HG02763 (cell line): Measurements from ENCODE around the gene RPRML.
"Not testable (repeated sequence)": the region's sequence is repeated elsewhere in the genome, so short reads cannot be mapped to it uniquely, and the experiment has no call there.

Experiments
- ATAC-seq: cut with Tn5 transposase; IDR thresholded peaks from one replicate; pipeline ENCODE4 v1.9.1; 2021; ENCODE audit warnings: mild to moderate bottlenecking, moderate library complexity; ENCODE audit not compliant: unreplicated experiment

The RPRML gene

DNA sequence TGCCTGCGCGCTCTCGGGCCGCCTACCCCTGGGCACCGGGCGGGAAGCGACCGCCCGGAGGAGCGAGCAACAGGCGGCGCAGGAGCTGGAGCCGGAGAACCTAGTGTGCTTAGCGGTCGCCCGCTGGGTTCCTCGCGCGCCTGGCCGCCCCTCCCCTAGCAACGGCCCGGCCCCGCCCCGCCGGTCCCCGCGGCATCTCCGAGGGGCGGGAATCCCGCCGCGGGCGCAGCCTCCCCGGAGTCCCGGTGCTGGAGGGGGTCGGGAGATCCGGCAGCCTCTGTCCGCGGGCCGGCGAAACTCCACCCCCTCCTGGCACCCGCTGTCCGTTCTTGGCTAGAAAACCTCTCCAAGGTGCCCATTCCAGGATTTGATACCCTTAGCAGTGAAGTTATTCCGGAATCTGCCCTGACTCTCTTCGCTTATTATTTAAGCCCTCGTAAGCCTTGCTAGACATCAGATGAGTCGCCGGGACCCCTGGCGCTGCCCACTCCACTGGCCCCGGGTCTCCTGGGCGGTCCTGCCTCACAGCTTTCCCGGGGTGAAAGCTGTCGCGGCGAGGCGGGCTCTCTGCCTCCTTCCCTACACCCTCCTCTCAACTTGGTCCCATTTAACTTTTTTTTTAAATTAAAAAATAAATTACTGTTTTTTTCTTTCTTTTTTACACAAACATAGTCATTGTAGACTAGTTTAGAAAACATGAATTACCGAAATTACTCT is at the start of gene RPRML:
Gene RPRML (minus strand): TSS at position 107 of the 717 bp plus-strand sequence. CDS start 246 bp downstream, outside the sequence.
- no peak for ATAC-seq

DNA sequence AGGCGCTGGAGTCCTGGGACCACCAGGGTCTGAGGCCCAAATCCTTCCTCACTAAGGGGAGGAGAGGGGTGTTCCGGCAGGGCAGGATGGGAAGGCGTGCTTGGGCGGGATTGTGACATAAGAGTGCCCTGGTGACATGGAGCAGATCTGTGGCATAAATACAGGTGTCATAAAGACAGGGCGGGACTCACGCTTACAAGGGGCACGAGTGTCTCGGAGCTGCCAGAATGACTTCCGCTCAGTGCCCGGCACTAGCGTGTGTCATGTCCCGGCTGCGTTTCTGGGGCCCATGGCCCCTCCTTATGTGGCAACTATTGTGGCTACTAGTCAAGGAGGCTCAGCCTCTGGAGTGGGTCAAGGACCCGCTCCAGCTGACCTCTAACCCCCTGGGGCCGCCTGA is 37.9 kb upstream of the RPRML start:
- ATAC-seq, result not testable (repeated sequence)

DNA sequence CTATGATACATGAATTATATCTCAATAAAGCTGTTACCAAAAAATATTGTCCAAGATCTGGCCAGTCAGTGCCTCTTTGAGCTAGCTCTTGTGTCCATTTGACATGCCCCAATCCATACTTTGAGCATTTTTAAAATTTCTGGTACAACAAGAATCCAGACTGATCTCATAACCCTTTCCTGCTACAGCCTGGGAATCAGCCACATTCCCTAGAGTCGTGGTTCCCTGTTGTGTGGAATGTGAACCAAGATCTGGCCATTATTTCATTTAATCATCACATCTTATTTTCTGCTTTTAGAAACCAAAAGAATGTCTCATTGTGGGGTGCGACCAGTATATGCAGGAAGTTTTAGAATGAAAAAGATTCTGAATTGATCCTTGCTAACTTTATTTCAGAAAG is 34.3 kb upstream of the RPRML start:
- ATAC-seq, result no peak

DNA sequence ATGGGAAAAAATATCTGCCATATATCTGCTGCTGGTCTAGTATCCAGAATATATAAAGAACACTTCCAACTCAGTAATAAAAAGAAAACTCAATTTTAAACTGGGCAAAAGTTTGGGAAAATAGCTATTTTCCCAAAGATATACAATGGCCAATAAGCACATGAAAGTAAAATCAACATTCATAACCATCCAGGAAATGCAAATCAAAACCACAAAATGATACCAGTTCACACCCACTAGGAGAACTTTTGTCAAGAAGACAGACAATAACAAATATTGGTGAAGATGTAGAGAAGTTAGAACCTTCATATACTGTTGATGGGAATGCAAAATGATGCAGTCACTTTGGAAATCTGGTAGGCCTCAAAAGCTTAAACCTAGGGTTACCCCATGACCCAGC is 33.4 kb upstream of the RPRML start:
- ATAC-seq, result no peak

DNA sequence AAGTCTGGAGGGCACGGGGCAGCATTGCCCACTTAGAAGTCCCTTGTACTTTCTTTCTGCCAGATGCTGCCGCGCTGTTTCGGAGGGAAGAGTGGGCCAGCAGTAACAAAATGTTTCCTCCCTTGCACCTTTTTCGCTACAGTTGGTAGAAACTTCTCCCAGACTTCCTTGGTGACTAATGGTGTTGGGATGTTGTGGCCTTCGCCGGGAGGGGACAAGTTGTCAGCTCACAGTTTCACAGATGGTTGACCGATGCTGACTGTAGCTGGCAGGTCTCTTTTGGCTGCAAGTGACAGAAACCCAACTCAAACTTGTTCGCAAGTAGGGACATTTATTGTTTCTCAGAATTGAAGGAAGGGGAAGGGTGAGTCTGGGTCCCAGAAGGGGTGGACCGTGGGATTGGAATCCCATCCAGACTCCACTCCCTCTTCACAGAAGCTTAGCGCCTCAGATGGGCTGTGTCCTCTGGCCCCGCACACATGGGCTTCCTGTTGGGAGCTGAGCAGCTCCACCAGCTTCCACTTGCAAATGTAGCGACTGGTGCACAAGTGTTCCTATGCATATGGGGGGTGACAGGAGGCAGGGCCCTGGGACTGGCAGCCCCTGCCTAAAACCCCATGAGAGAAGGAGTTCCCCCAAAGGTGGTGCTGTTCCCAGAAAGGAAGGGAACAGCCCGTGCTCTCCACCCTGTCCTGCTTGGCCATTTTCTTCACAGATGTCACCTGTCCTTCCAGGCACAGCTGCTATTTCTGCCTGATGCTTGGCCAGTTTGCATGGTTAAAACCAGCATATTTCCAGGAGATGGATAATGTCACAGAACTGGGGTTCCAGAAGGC is 30.9 kb upstream of the RPRML start:
- no peak for ATAC-seq

DNA sequence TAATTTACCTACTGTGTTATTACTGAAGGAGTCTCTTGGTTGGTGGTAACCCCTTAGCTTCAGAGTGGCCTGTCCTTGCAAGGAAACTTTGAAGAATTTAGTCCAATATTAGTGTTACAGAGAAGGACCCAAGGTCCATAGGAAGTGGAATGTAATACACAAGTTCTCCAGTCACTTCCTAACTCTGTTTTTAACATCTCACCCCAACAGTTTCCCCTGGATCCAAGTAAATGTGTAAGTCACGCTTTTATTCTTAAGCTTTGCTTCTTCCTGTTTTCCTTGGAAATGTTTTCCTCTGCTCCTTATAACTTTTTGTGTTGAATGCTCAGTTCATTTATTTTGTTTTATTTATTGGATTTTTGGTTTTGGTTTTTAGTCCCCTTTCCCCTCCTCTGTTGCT is 25.9 kb upstream of the RPRML start:
- no peak for ATAC-seq

DNA sequence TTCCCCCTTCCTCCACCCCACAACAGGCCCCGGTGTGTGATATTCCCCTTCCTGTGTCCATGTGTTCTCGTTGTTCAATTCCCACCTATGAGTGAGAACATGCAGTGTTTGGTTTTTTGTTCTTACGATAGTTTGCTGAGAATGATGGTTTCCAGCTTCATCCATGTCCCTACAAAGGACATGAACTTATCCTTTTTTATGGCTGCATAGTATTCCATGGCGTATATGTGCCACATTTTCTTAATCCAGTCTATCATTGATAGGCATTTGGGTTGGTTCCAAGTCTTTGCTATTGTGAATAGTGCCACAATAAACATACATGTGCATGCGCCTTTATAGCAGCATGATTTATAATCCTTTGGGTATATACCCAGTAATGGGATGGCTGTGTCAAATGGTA is 24.8 kb upstream of the RPRML start:
- not testable (repeated sequence) for ATAC-seq

DNA sequence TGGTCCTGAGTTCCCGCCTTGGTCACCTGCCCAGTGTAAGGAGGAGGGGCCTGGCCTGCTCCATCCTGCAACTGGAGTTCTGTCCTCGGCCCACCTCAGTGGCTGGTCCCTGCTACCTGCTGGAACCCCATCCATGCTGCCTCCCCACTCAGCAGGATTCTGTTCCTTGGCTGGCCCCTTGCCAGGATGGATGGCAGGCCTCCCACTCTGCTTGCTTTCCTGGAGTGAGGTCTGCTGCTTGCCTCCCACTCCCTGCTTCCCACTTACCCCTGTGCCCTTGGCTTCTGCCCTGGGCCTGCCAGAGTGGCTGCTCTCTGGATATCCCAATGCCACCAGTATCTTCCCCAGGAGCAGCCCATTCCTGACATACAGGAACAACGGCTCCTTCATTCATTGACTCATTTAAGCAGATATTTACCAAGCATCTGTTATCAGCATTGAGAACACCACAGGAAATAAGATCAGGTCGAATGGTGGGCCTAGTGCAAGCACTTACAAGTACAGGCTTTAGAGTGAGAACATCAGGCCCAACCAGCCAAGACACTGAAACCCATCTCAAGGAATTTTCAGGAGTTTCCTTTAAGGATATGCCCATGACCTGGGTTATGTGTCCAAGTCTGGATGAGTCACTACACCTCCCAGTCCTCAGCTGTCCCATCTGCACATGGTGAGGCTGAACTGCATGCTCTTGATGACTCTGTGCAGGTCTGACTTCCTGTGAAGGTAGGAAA is 17.0 kb upstream of the RPRML start:
- ATAC-seq, result no peak

DNA sequence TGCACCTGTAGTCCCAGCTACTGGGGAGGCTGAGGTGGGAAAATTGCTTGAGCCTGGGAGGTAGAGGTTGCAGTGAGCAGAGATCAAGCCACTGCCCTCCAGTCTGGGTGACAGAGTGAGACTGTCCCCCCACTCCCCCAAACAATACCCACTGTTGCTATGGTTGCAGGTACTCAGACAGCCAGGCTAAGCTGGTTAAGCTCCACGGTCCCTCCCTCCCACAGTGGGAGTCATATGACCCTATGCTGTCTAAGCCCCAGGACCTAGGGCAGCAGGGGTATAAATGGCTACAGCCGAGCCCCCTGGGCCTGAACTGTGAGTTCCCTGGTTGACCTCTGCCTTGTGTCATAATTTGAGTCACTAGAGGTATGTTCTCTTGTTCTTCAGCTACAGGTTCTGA is 15.9 kb upstream of the RPRML start:
- ATAC-seq, result no peak

DNA sequence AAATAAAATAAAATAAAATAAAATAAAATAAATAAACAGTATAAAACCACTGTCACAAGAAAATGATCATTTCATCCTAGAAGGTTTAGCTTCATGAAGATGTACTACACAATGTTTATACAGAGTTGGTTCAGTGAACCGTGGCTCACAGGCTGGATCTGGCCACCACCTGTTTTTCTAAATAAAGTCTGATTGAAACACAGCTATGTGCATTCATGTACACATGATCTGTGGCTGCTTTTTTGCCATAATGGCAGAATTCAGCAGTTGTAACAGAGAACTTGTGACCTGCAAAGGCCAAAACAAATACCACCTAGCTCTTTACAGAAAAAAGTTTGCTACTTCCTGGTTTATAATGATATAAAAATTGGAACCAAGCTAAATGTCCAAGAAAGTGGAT is 12.6 kb upstream of the RPRML start:
- no peak for ATAC-seq

DNA sequence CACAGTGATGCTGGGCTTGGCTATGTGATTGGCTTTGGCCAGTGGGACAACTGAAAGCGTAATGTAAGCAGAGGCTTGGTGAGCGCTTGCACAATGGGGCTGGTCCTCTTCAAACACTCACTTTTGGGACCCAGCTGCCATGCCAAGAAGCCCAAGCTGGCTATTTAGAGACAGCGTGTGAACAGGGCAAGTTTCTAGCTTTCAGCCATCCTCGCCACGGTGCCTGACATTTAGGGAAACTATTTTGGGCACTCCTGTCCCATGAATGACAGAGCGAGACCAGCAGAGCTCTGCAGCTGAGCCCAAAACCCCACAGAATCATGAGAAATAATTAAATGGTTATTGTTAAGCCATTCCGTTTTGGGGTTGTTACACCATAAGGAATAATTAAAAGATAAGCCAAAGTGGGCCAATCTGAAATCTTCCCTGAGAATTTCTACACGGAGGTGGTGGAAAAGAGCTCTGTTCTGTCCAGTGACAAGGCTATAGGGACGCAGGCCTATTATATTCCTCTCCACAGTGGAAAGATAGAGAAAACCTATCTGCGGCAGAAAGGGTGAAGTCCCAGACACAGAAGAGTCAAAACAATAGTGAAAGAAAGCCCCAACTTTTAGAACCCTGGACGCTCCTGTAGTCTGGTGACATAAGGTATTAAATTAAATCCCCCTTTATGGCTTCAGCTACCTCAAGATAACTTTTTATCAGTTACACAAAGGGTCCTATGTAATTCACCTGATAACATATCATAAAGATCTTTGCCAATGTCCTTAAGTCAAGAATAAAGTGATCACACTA is 10.8 kb upstream of the RPRML start:
- no peak for ATAC-seq

DNA sequence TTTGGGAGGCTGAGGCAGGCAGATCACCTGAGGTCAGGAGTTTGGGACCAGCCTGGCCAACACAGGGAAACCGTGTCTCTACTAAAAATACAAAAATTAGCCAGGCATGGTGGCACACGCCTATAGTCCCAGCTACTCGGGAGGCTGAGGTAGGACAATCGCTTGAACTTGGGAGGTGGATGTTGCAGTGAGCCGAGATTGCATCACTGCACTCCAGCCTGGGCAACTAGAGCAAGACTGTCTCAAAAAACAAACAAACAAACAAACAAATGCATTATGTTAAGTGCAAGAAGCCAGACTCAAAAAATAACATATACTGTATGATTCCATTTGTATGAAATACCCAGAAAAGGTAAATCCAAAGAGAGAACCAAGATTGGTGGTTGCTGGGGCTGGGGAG is 8.9 kb upstream of the RPRML start:
- not testable (repeated sequence) for ATAC-seq

DNA sequence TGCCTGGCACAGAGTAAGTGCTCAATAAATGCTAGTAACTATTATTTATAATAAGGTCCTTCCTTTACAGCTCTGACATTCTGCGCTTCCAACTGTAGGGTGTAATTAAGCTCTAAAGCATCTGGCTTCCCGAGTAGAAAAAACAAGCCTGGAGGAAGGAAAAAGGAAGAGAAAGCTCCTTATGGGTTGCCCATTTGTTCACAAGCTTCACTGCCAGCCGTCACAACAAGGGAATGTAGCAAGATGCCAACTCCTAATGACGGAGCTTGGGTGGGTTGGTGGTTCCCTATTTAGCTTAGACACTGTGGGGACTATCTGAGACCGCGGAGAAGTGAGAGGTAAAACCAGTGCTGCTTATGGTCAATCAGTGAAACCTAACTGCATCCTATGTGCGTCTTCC is 7.3 kb upstream of the RPRML start:
- ATAC-seq, result no peak

DNA sequence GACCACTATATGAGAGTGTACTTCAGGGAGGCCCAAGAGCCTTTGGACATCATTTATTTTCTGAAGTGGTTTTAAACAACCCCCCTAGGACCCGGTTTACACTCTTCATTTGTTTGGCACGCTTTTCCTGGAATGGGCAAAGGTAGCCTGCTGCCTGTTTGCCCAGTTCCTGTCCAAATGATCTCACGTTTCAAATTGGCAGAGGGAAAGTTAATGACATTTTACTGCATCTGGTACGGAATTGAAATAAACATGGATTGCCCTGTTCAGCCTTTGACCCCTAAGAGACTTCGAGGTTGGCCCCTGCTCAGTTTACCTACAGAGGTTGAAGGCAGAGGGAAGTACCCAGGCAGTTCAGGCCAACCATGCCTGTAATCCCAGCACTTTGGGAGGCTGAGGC is 5.8 kb upstream of the RPRML start:
- ATAC-seq, result no peak

DNA sequence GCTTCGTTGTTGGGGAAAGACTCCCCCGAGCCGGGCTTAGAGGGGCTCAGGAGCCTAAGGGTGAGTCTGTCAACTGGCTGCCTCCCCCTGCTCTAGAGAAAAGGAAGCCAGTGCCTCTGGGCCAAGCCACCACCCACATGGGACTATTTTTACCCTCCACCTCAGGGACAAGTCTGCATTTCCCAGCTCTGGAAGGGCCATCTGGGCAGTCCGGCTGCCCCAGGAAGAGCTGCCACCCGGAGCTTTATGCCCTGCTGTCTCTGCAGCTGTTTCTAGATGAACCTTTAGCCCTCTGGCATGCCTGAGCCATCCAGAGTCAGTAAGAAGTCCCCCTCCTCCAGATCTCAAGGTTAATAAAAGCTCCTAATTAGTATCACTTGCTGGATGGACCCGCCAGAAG is 5.3 kb upstream of the RPRML start:
- ATAC-seq, result no peak

DNA sequence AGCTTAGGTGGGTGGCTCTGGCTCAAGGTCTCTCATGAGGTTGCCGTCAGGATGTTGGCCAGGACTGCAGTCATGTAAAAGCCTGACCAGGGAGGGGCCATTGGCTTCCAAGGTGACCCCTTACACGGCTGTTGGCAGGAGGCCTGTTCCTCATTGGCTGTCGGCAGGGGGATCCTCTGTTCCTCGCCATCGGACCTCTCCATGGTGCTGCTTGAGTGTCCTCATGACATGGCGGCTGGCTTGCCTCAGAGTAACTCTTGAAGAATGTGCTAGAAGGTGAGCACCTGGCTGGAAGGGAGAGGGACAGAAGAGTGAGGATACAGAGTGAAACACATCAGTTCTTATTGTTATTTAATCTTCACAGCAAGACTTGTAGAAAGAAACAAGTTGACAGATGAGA is 4.7 kb upstream of the RPRML start:
- no peak for ATAC-seq

DNA sequence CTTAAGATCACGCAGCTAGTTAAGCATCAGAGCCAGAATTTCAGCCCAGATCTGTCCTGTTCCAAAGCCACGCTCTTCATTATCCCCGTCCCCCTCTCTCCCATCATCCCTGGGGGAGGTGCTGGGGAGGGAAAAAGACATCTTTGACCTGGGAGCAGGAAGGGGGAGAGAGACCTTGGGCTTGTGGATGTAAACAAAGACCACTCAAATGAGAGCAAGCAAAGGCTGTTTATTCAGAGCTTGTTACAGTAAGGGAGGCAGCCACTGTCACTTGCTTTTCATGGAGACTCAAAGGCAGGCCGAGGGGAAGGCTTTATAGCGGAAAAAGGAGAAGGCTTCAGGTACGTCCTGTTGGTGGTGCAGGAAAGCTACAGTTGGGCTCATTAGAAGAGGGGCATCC is 3.5 kb upstream of the RPRML start:
- no peak for ATAC-seq

DNA sequence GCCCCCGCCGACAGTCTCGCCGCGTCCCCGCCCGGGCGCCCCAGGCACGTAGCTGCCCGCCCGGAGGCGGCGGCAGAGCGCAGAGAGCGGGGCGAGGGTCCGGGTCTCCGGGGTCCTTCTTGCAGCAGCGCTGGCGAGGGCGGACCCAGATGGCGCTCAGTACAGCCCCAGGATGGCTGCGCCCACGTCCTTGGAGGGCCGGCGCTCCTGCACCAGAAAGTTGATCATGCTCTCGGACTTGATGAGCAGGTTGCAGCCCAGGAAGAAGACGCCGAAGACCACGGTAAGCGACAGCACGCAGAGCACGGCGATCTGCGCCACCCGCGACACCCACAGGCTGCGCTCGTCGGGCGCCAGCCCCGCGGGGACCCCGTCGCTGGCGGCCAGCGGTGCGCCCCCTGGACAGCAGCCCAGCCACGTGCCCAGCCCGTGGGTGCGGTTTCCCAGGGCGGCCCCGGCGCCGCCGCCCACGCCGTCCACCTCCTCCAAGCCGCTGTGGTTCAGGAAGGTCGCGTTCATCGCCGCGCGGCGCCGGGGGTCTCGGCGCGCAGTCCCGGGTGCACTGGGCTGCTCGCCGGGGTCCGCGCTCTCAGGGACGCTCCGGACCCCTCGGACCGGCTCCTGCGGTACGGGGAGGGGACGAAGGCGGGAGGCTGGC is 435 bp downstream of the RPRML start:
- no peak for ATAC-seq

DNA sequence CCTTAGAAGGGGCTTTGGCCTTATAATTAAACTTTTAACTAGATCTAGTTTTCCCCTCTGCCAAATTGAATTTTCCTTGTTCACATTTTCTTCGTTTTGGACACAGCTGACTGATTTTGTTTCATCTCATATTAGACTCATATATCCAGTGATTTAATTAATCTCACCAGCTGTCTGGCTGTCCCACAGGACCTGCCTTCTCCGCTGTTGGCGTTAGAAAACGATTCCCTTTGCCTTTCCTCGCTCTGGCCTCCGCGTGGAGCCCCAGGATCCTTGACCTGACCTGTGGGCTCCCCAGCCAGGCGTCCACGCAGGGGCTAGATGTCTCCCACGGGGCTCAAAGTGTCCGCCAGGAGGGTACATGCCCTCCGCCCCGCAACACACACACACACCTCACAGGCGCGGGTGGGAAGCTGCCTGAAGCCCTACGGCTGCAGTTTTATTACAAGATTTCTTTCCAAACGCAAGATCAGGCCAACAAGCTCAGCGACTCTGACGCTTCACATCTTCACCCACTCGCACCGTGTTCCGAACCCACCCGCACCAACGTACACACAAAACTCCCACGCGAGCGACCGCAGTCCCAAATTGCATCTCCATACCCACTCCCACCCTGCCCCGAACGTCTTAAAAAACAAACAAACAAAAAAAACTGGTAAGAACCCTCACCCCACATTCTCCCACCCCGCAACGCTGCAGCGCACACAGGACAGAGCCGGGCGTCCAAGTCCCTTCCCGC is 1.1 kb downstream of the RPRML start:
- ATAC-seq, result no peak

DNA sequence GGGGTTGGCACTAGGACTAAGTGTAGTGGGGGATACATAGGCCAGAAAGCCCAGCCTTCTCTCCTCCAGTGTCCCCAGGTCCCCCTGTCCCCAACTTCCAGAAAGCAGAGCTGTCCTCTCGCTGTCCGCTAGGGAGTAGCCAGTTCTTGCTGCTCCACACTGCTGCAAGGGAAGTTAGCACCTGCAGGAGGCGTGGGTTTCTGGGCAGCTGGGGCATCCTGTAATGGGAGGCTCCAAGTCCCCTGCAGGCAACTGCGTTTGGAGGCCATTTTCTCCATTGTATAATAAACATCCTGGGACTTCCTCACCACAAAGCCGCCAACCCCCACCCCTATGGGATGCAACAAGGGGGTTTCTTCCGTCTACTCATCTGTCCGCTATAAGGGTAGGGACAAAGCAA is 1.7 kb downstream of the RPRML start:
- no peak for ATAC-seq
